C1 segment of cervical spinal cord (tissue), 14 donors: ENCODE results near the gene HIRIP3.

Source experiments
- DNase-seq, 14 donors: peaks; one replicate each; lab custom pipeline; 2025; lab: John Stamatoyannopoulos, UW

The HIRIP3 gene

DNA sequence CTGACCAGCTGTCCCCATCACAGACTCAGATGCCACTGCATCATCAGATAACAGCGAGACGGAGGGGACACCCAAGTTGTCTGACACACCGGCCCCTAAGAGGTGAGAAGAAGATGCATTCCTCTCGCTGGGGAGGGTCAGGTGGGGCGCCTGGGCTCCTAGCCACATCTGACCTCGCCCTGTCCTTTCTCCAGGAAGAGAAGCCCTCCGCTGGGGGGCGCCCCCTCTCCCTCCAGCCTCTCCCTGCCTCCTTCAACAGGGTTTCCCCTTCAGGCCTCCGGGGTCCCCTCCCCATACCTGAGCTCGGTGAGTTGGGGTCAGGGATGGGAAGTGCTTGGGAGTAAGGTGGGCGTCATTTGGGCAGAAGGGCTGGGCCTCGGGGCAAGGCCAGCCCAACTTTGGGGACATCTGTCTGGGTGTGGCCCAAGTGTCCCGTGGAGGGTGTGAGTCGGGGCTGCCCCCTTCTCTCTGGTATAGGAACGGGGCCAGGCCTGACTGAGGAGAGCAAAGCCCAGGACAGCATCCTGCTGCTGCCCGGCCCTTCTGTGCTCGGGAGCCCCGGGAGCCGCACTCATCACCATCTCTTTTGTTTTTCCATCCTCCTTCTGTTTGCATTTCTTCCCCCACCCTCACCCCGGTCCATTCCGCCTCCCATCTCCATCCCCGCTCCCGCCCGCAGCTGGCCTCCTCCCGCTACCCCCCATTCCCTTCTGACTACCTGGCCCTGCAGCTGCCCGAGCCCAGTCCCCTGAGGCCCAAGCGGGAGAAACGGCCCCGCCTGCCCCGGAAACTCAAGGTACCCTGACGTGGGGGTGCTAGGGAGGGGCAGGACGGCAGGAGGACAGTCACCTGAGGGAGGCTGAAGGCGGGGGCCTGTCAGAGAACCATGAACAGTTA is 5.6 kb upstream of the HIRIP3 start:
- no peak for DNase-seq

DNA sequence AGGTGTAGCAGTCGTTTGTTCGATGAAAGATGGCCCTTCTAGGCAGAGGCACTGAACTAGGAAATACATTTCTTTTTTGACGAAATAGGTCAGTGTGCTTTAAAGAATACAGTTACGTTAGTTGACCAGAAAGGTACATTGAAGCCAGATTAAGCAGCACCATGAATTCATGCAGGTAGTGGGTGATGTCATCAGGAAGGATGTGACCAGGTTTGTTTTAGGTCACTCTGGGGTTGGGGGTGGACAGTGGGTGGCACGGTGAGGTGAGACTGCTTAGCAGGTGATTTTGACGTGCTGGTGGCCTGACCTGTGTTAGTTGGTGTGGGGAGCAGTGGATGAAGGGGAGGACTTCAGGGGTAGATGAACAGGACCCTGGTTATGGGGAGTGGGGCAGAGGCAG is 4.2 kb upstream of the HIRIP3 start:
- DNase-seq = no peak

DNA sequence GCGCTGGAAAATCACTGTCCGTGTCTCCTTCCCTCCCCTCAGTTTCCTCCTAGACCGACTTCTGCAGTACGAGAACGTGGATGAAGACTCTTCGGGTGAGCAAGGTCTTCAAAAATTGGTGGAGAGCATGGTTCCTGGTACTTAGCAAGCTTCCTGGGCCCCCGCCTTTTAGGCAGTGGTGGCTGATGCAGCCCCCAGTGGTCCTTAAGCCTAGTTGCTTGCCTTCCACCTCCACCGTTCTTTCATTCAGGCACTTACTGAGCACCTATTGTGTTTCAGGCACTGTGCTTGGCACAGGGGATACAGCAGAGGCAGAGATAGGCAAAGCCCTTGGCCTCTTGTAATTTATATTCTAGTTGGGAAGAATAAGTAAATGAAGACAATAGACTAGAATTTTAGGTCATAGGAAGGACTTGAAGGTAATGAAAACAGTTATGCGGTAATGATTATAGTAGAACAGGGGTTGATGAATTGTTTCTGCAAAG is 1.4 kb upstream of the HIRIP3 start:
- DNase-seq = no peak

DNA sequence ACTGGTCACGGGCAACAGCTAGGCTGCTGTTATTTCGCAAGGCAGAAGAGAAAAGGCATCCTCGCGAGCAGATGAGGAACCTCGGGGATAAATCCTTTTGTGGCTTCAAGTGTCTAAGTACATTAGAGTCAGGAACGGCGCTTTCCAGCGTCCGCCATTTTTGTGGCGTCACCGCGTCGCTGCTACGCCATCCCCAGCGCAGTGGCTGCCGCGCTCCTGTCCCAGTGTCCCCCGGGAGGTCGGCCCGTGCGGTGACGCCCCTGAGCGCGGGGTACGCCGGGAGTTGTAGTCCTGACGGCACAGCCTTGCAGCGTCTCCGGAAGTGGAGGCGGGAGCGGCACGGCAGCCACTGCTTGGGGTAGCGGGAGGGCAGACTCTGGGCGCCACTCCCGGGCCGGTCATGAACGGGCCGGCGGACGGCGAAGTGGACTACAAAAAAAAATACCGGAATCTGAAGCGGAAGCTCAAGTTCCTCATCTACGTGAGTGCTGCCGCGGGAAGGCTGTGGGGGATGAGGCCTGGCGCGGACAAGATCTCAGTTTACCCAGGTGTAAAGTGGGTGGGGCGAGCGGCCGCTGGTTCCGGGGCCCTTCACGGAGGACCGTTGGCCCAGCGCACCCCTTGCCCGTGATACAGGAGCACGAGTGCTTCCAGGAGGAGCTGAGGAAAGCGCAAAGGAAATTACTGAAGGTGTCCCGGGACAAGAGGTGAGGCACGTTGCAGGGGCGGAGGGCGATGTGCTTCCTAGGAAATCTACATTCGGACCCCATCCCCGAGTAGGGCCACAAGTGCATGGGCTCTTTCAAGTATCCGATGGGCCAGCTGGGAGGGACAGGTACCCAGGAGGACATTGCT is 721 bp upstream of the HIRIP3 start, which contains the start of gene INO80E:
INO80E (plus strand) TSS at position 331 of the 855 bp plus-strand sequence; CDS start at position 401, 70 bp downstream.
- peak; percentile 76 to 98 (median 96) for DNase-seq

DNA sequence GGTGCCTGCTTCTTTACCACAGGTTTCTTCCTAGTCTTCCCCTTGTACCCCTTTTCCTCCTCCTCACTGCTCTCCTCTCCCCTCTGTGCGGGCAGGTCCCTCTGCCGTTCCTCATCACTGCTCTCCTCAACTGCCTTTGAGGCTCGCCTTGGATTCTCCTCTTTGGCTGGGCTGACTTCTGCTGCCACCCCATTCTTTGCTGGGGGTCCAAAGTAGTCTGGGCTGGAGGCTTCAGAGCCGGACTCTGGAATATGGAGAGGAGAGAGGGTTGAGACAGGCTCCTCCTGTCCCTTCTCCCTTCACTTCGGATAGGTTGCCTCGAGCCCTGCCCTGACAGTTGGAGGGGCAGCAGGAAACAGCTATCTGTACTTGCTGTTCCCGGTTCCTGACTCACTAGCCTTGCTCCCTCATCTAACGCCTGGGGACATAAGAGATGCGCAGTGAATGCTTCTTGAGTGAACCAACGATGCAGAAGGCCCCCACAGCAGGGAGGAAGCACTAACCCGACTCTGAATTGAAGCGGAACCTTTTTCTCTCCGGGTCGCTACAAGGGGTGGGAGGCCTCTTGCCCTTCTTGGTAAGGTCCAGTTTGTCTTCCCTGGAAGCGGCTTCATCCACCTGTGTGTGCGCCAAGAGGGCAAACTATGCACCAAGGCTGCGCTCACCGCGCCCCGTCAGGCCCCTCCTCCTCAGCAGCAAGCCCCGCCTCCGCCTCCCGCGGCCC is 655 bp downstream of the HIRIP3 start:
- peak in 3 of 14 donors; percentile 40 to 52 (median 47) for DNase-seq

DNA sequence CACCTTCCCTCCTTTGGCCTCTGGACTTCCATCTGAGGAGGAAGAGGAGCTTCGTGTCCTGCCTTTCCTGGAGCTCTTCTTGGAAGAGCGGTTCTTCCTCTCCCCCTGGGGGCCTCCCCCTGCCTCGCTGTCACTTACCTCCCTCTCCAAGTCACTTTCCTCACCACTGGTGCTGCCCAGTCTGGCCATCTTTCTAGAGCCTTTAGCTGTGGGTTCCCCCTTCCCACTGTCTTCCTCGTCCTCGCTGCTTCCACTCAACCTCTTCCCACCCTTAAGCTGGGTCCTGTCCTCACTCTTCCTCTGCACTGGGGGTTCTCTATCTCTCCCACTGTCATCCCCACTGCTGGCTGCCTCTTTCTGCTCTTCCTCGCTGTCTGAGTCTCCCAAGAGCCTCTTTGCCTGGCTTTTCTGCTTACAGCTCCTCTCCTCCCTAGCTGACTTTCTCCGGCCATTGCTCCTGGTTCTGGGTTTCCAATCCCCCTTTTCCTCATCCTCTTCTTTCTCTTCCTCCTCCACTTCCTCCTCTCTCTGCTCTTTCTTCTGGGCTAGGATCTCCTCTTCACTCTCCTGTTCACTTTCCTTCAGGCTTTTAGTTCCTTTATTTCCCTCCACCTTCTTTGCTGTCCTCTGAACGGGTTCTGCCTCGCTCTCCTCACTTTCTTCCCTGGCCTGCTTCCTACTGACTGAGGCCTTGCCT is 1.4 kb downstream of the HIRIP3 start:
- DNase-seq = no peak

DNA sequence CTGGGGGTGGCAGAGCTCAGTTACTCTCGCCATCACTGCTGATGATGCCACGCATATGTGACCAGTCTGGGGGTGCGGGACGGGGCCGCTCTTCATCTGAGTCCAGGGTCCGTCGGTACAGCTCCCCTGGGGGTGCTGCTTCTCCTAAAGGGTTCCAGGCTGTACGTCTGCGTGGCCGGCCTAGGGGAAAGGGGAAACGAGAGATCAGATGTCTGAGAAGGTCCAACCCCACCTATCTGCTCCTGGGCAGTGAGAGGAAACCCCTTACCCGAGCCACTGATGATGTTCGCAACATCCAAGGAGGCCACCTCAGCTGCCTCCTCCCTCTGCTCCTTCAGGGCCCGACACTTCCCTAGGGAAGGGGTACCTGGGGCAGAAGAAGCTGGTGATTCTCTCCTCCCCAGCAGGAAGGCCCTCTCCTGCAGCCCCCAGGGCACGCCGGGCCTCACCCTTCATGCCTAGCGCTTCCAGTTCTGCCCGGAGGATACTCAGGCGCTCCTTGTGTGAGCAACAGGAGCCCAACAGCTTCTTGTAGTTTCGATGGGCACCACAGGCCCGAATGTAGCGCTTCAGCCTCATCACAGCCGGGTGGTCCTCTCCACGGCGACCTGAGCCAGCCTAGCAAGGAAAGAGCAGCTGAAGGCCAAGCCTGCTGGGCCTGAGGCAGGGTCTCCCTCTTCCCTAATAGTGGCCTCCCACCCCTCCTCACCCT is 2.1 kb downstream of the HIRIP3 start:
- no peak for DNase-seq

DNA sequence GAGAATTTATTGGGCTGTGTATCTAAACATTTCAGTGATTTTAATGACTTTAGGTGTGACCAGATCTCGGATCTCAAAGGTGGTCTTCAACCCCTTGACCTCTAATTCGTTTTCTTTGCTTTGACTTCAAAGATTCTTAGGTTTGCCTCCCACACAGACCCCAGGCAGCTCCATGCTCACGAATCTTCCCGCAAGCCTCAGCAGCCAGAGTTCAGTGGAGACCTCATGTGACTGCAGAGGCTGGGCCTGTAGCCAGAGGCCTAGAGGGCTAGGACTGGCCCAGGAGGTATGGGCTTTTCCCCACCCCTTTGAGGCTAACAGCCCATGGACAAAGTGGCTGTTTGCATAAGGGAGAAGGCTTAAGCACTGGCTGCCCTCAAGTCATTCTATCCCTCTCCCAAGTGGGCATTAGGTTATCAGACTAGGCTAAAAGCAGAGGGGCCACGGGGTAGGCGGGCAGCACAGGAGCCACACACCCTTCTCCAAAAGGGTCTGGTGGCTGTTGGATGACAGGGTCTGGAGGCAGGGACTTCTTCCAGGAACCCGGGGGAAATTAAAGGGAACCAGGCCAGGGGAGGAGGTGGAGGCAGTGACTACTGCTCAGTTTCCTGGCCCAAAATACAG is 3.0 kb downstream of the HIRIP3 start:
- DNase-seq = no peak

DNA sequence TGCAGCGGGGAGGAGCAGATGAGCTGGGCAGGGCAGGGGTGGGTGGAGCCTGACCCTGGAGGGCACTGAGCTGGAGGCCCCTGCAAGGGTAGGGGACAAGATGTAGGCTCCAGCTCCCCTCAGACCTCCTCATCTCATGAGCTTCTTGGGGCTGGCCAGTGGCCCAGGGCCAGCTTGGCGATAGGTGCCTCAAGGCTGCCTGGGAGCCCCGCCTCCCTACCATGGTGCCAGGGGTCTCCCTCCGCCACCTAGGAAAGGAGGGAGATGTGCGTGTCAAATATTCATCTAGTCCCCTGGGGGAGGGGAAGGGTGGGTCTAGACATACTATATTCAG is 3.9 kb downstream of the HIRIP3 start:
- DNase-seq = no peak

DNA sequence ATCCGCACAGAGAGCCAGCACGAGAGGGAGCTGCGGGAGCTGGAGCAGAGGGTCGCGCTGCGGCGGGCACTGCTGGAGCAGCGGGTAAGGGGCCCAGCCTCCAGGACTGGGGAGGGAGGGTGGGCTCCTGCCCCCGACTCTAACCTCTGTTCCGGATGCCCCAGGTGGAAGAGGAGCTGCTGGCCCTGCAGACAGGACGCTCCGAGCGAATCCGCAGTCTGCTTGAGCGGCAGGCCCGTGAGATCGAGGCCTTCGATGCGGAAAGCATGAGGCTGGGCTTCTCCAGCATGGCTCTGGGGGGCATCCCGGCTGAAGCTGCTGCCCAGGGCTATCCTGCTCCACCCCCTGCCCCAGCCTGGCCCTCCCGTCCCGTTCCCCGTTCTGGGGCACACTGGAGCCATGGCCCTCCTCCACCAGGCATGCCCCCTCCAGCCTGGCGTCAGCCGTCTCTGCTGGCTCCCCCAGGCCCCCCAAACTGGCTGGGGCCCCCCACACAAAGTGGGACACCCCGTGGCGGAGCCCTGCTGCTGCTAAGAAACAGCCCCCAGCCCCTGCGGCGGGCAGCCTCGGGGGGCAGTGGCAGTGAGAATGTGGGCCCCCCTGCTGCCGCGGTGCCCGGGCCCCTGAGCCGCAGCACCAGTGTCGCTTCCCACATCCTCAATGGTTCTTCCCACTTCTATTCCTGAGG is 4.4 kb downstream of the HIRIP3 start:
- no peak for DNase-seq

DNA sequence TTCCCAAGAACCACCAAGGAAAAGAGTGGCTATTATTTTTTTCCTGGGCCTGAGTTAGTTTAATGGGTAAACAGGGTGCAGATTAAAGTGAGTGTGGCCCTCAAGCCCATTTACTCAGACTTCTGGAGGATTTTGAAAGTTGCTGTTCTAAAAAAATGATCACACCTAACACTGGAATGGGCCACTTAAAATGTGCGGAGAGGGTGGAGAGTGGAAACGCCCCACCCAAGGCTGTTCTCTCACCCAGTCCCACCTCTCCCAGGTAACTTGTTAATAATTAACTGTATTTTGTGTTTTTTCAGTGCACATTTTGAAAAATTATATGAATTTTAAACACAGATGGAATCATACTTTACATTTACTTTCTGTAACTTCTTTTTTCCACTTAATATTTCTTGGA is 5.4 kb downstream of the HIRIP3 start:
- no peak for DNase-seq

DNA sequence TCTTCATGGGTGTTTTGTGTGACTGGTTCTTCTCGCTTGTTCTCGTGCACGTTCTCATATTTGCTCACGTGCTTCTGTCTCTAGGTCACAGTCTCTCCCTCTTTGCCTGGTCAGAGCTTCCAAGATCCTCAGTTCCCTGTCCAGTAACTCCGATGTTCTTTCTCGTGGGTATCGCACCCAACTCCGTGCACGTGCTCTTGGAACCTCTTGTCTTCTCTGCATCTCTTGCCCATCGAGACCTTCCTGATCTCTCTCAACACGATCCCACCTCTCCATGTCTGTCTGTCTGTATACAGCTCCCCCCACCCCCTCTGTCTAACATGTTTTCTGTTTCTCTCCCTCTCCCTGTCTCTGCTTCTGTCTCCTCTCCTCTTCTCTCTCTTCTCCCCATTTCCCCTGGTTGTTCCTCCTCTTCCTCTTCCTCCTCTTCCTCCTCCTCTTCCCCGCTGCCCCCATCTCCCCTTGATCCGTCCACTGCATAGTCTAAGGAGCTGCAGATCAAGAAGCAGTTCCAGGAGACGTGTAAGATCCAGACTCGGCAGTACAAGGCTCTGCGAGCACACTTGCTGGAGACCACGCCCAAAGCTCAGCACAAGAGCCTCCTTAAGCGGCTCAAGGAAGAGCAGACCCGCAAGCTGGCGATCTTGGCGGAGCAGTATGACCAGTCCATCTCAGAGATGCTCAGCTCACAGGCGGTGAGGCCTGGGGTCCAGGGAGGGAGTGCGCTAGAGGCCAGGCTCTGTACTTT is 6.1 kb downstream of the HIRIP3 start:
- no peak for DNase-seq

DNA sequence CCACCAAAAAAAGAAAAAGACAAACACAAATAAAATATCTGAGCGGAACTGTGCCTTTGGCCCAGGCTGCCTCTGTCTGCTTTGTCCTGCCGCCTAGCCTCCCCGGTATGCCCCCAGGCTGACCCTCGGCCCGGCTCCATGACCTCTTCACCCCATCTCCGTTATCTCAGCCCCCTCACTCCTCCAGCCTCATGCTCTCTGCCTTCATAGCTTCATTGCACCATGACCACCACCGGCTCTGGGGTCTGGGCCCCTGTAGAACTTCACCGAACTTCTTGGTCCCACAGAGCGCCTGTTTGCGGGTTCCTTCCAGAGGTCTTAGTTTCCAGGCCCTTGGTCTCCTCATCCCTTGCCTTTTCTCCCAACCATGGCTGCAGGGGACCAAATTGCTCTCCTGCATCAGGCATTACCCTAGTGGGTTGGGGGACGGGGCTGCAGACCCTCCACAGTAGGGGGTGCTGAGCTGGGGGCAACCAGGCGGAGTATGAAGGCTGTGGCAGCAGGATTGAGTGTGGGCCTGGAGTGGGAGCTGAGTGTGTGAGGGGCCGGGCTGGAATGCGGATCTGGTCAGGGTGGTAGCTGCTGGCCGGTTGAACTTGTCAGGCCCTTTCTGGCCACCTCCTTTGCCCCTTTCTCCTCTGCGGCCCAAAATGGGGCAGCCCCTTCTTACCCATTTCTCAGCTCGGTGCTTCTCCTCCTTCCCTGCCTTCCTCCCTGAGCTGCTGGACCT is 6.9 kb downstream of the HIRIP3 start:
- no peak for DNase-seq

DNA sequence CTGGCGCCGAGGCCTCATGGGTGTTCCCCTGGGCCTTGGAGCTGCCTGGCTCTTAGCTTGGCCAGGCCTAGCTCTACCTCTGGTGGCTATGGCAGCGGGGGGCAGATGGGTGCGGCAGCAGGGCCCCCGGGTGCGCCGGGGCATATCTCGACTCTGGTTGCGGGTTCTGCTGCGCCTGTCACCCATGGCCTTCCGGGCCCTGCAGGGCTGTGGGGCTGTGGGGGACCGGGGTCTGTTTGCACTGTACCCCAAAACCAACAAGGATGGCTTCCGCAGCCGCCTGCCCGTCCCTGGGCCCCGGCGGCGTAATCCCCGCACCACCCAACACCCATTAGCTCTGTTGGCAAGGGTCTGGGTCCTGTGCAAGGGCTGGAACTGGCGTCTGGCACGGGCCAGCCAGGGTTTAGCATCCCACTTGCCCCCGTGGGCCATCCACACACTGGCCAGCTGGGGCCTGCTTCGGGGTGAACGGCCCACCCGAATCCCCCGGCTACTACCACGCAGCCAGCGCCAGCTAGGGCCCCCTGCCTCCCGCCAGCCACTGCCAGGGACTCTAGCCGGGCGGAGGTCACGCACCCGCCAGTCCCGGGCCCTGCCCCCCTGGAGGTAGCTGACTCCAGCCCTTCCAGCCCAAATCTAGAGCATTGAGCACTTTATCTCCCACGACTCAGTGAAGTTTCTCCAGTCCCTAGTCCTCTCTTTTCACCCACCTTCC is 7.9 kb downstream of the HIRIP3 start:
- no peak for DNase-seq

DNA sequence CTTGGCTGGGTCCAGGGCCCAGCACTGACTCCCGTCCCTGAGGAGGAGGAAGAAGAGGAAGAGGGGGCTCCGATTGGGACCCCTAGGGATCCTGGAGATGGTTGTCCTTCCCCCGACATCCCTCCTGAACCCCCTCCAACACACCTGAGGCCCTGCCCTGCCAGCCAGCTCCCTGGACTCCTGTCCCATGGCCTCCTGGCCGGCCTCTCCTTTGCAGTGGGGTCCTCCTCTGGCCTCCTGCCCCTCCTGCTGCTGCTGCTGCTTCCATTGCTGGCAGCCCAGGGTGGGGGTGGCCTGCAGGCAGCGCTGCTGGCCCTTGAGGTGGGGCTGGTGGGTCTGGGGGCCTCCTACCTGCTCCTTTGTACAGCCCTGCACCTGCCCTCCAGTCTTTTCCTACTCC is 8.5 kb downstream of the HIRIP3 start:
- no peak for DNase-seq

DNA sequence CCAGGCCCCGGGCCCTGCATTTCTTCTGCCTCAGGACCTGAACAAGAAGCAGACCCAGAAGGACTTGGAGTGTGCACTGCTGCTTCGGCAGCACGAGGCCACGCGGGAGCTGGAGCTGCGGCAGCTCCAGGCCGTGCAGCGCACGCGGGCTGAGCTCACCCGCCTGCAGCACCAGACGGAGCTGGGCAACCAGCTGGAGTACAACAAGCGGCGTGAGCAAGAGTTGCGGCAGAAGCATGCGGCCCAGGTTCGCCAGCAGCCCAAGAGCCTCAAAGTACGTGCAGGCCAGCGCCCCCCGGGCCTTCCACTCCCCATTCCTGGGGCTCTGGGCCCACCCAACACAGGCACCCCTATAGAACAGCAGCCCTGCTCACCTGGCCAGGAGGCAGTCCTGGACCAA is 9.2 kb downstream of the HIRIP3 start:
- DNase-seq = no peak

DNA sequence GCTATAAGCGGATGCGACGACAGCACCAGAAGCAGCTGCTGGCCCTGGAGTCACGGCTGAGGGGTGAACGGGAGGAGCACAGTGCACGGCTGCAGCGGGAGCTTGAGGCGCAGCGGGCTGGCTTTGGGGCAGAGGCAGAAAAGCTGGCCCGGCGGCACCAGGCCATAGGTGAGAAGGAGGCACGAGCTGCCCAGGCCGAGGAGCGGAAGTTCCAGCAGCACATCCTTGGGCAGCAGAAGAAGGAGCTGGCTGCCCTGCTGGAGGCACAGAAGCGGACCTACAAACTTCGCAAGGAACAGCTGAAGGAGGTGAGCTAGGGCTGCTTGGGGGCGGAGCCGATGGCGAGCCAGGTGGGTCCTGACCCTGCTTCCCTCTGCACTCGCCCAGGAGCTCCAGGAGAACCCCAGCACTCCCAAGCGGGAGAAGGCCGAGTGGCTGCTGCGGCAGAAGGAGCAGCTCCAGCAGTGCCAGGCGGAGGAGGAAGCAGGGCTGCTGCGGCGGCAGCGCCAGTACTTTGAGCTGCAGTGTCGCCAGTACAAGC is 10.1 kb downstream of the HIRIP3 start:
- DNase-seq = no peak
